NCI-H2196 (cell line): ENCODE data around the gene MIOX.

Experiments used
- DNase-seq: peaks from one replicate; lab custom pipeline; 2025; ENCODE audit not compliant: unreplicated experiment; lab: John Stamatoyannopoulos, UW

Gene MIOX

DNA sequence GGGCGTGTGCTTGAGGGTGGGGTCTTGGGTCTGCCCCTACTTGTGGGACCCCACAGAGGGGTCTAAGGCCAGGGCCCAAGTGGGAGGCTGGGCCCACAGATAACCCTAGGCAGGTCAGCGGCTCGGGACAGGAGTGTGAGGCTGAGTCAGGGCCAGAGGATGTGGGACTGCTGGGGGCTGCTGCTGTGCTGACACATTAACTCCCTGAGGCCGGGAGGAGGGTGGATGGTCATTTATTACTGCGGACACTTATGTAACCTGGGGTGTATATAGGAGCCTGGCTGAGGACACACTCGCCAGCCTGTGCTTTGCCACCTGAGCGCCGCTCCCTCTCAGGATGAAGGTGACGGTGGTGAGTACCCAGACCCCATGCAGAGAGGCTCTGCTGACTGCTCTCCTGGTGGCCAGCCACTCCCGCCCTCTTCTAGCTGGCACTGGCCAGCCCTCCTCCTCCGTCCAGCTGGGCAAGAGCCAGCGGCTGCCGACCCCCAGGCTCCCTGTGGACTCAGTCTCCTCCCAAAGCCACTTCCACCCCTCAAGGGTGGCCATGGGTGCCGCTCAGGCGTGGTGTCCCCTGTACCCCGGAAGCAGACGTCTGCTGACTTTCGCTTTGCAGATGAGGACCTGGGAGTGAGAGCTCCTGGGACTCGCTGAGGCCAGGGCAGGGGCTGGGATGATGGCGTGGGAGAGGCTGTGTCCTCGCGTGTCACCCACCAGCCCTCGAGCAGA is at the start of gene MIOX:
Gene MIOX, plus strand, starts transcription at position 299 of the 729 bp plus-strand sequence. Its CDS starts 39 bp downstream, at position 338.
- no peak for DNase-seq

GRCh38 chr22:50437511-50438304 is 49.0 kb upstream of the MIOX start:
- no peak for DNase-seq

- DNase-seq: no peak
Measured at GRCh38 chr22:50438305-50439275, 48.1 kb upstream of the MIOX start.

GRCh38 chr22:50439314-50439870 is 47.3 kb upstream of the MIOX start:
- DNase-seq: no peak

DNA sequence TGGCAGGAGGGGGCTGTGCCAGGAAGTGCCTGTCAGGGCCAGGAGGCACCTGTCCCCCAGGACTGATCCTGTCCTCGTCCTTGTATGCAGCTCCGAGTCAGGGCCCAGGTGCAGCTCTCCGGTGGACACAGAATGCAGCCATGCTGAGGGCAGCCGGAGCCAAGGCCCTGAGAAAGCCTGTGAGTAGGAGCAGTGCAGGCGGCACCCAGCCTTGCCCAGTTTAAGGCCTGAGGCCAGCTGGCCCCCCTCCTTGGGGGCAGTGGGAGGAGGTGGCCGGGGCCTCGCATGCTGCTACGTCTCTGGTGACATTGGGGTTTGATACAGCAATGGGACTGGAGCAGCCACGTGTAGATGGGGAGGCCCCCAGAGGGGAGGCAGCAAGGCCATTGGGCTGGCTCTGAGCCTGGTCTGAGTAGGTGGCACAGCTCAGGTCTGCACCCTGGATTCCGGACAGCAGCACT is 46.8 kb upstream of the MIOX start:
- DNase-seq: no peak

GRCh38 chr22:50440544-50441249 is 46.0 kb upstream of the MIOX start:
- no peak for DNase-seq

DNA sequence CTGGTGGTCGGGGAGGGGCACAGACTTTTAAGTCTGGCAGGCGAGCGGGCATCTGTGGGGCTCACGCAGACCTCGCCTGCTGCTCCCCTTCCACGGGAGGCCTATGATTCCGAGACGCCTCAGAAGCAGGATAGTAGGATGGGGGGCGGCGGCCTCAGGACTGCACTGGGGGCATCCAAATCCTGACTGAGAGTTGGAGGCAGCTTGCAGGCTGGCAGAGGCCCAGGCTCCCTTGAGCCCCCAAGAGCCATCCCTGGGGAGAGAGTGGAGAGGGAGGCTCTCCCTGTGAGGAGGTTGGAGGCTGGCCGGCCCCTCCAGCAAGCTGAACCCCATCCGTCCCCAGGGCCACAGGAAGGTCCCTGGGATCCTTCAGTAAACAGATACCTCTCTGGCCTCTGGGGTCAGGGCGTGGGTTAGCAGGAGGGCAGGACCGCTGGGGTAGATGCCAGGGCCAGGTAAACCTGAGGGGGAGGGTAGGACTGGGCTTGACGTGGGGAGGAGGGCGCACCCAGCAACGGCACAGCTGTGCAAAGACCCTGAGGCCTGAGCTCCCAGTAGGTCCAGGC is 45.1 kb upstream of the MIOX start:
- no peak for DNase-seq

DNA sequence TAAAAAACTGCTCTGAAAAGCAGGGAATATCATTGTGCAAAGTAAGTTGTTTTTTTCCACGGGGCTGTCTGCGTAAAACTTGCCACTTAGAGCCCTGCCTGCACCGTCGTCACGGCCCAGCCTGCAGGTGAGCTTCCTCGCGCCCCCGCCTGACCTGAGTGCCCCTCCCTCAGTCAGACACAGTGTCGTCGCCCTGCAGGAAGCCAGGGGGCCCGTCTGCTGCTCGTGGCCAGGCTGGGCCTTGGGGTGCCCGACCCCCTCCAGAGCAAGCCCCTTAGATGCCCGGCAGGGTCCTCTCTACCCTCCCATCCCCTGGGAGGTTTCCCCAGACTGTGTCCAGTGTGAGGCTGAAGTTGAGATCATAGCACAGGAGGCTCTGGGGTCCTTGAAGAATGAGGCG is 43.5 kb upstream of the MIOX start:
- no peak for DNase-seq

DNA sequence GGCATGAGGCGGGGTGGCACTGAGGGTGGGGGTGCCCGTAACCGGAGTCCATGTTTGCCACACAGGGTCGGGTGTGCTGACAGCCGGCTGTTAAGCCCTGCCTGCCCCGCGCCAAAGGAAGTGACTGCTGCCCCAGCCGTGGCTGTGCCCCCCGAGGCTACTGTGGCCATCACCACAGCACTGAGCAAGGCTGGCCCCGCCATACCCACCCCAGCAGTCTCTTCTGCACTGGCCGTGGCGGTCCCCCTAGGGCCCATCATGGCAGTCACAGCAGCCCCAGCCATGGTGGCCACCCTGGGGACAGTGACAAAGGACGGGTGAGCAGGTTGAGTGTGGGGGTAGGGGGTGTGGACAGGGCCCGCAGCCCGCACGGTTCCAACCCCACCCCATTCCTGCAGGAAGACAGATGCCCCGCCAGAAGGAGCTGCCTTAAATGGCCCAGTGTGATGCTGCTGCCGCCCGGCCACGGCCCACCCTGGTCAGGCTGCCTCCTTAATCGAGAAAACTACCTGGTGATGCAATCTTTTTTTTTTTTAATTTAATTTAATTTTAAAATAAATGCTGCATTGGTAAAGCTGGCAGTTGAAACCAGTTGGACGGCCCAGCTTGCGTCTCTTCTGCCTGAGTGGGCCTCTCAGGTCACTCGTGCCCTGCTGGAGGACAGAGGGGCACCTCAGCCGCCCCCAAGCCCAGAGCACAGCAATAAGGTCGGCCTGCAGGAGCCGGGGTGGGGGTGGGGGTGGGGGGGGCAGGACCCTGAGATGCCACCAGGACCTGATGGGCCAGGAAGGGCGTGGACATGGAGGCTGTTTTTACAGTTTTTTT is 42.6 kb upstream of the MIOX start:
- no peak for DNase-seq

- peak; percentile 1 for DNase-seq
Measured at GRCh38 chr22:50444663-50445062, 42.0 kb upstream of the MIOX start.

DNA sequence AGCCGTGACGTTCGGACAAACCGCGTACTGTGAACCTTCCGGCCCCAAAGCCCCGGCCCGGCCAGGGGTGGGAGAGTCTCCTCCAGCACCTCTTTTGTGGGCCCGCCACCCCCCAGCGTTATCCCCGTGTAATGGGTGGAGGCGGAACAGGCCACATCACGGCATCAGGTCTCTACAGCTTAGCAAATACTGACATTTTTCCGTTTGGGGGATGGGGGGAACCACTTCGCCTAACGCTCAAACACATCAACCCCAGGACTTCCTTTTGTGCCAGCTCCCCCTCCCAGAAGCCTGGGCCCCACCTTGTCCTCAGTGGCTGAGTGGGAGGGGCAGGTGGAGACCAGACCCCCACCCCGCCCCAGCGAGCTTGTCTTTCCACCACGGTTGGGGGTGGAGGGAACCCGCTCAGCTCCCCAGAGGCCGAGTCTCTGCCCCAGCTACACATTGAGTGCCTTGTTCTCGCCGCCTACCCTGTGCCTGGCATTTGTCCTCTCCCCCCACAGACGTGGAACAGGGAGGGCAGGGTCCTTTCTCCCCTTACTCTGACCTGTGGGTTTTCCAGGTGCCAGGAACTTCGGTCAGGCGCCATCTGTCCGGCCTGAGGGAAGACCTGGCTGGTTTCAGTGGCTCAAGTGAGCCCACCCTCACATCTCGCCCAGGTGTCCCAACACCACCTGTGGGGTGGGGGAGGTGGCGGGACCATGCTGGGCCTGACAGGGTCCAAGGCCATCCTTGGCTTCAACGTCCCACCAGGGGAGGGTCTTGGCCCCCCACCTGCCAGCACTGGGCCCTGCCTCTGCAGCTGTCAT is 41.4 kb upstream of the MIOX start:
- DNase-seq: no peak

GRCh38 chr22:50445880-50446707 is 40.6 kb upstream of the MIOX start:
- DNase-seq: no peak

DNA sequence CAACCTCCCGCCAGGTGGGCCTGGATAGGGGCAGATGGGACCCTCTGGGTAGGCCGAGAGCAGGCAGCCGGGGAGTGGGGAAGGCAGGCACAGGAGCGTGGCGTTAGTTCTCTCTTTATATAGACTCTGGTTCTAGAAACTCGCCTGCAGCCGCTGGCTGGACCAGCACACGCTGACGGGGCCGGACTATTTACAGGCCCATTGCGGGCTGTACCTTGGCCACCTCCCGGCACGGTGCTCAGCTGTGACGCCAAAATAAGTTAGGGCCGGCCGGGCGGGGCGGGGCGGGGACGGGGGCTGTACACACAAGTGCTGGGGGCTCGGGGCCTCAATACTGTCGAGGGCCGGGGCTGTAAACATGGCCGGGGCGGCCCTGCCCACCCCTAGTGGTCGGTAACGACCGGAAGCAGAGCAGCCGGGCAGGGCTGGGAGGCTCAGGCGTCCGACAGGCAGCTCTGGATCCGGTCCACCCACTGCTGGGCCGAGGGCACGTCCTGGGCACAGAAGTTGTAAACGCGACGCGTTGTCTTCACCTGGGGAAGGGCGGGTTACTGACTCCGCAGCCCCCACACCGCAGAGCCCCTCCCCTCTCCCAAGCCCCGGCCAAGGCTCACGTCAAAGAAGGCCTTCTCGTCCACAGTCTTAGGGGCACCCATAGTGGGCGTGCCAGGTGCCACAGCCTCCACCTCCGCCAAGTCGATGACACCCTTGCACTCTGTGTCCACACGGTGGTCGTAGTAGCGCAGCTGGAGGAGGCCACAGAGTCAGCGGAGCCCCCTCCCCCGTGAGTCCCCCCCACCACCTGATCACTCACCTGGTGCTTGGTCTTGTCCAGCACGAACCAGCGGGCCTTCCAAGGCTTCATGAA is 39.7 kb upstream of the MIOX start:
- no peak for DNase-seq

DNA sequence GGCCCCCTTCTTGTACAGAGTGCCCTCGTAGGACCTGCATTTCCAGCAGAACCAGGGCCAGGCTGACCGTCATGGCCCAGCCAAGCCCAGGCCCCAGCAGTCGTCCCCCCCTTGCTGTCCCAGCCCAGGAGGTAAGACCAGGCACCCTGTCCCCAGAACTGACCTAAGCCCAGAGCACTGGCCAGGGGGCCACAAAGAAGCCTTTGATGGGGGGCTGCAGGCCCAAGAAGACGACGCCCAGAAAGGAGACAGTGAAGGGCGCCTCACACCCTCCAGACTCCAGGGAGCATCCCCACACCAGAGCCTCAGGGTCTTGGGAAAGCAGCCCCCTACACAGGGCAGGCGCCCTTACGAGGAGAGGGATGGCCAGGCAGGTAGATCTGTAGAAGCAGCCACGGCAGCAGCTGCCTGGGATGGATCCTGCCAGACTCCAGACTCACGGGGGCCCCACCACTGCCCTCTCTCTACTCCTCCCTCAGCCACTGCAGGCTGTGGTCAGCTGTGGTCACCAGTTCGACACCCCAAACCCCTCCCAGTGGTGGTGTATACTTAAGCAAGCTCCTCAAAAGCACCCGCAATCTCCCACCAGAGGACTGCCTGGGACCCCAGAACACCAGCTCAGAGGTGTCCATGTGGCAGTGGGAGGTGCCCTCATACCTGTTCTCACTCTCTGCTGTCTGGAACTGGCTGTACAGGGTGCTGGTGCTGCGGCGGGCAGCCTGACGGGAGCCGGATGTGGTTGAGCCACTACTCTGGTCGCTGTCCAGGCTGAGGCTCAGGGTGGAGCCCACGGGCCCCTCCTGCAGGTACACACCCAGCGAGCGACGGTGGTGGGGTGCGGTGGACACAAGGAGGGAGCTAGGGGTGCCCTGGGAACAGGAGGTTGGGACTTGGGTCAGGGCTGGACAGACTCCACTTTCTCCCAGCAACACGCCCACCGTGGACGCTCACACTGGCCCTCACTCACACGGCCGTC is 38.8 kb upstream of the MIOX start:
- no peak for DNase-seq

DNA sequence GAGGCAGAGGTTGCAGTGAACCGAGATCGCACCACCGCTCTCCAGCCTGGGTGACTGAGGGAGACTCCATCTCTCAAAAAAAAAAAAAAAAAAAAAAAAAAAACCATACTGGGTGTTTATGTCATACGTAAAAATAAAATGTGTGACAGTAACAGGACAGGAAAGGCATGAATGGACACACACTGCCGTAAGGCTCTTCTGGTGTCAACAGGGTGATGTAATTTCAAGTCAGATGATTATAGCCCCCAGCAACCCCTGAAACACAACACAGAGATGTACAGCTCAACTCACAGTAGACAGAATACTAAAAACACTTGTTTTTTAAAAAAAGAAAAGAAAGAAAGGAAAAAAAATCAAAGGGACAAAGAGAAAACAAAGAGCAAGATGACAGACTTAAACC is 34.0 kb upstream of the MIOX start:
- DNase-seq: no peak
